GM23338 (cell line): ENCODE results near the gene SH3TC1. TPM values are rescaled to one million over a fixed set of nuclear protein-coding genes. Genes with fewer than 3 reads are reported as not detected.

Experiments used
- ATAC-seq: fragments of 200-7000 bp; cut with Tn5 transposase; 3 replicates; pipeline ENCODE4 v1.9.1; 2020
- DNase-seq: peaks from one replicate; pipeline ENCODE4 v3.0.0-alpha.2; 2015; ENCODE audit warnings: low spot score
- H2AFZ ChIP-seq: fragments of 200-600 bp; sonication (generic); 2 replicates; pipeline ENCODE4 v1.8.0; 2016; ENCODE audit warnings: antibody characterized with exemption, mild to moderate bottlenecking, moderate library complexity
- H3F3A ChIP-seq: fragments of 200-600 bp; sonication (generic); replicated peaks from 2 replicates; pipeline ENCODE4 v1.8.0; 2017; ENCODE audit warnings: antibody characterized with exemption, mixed run types, low read depth
- H3K27ac ChIP-seq: fragments of 200-600 bp; sonication (generic); 2 replicates; pipeline ENCODE4 v1.6.1; 2016; ENCODE audit warnings: low read depth
- H3K27me3 ChIP-seq: fragments of 200-600 bp; sonication (generic); 2 replicates; pipeline ENCODE4 v1.8.0; 2016; ENCODE audit warnings: mild to moderate bottlenecking, mixed run types, moderate library complexity; ENCODE audit not compliant: insufficient read depth
- H3K36me3 ChIP-seq: fragments of 200-600 bp; sonication (generic); 2 replicates; pipeline ENCODE4 v1.8.0; 2016; ENCODE audit warnings: mild to moderate bottlenecking; ENCODE audit not compliant: insufficient read depth
- H3K4me1 ChIP-seq: fragments of 200-600 bp; sonication (generic); 2 replicates; pipeline ENCODE4 v1.8.0; 2016; ENCODE audit warnings: mild to moderate bottlenecking, moderate library complexity; ENCODE audit not compliant: insufficient read depth
- H3K4me2 ChIP-seq: fragments of 200-600 bp; sonication (generic); 2 replicates; pipeline ENCODE4 v1.7.1; 2017; ENCODE audit warnings: mixed run types
- H3K4me3 ChIP-seq: fragments of 200-600 bp; sonication (generic); 2 replicates; pipeline ENCODE4 v1.6.1; 2016; ENCODE audit warnings: mixed run types
- H3K79me2 ChIP-seq: fragments of 200-600 bp; sonication (generic); replicated peaks from 2 replicates; pipeline ENCODE4 v1.8.0; 2017; ENCODE audit warnings: mild to moderate bottlenecking; ENCODE audit not compliant: insufficient read depth
- H3K9me2 ChIP-seq: fragments of 200-600 bp; sonication (generic); 2 replicates; pipeline ENCODE4 v1.8.0; 2017; ENCODE audit not compliant: insufficient read depth
- H4K20me1 ChIP-seq: fragments of 200-600 bp; sonication (generic); replicated peaks from 2 replicates; pipeline ENCODE4 v1.8.0; 2017; ENCODE audit warnings: mild to moderate bottlenecking; ENCODE audit not compliant: insufficient read depth
- H3K27ac Mint-ChIP-seq: 2 replicates; pipeline ENCODE4 v1.8.0; 2020; ENCODE audit warnings: inconsistent platforms, mild to moderate bottlenecking, moderate library complexity, mixed read lengths
- H3K27me3 Mint-ChIP-seq: 3 replicates; pipeline ENCODE4 v1.8.0; 2022; ENCODE audit warnings: low read depth, mild to moderate bottlenecking, moderate library complexity, mixed read lengths, inconsistent platforms; ENCODE audit not compliant: insufficient read depth, poor library complexity
- H3K36me3 Mint-ChIP-seq: 3 replicates; pipeline ENCODE4 v1.8.0; 2021; ENCODE audit warnings: low read depth, mild to moderate bottlenecking, inconsistent platforms, moderate library complexity, mixed read lengths
- H3K4me1 Mint-ChIP-seq: 3 replicates; pipeline ENCODE4 v1.8.0; 2020; ENCODE audit warnings: mild to moderate bottlenecking, inconsistent platforms, mixed read lengths
- H3K4me3 Mint-ChIP-seq: 3 replicates; pipeline ENCODE4 v1.8.0; 2021; ENCODE audit warnings: moderate library complexity, mild to moderate bottlenecking, inconsistent platforms, mixed read lengths
- H3K9me3 Mint-ChIP-seq: 3 replicates; pipeline ENCODE4 v1.8.0; 2020; ENCODE audit warnings: moderate library complexity, mild to moderate bottlenecking, inconsistent platforms, mixed read lengths
- CREB1 ChIP-seq: fragments of 250-450 bp; sonication (Bioruptor Pico); IDR thresholded peaks from 2 replicates; pipeline ENCODE4 v1.5.0; 2020; ENCODE audit warnings: low read depth, mild to moderate bottlenecking, moderate library complexity
- EZH2 ChIP-seq: fragments of 200-600 bp; sonication (generic); IDR thresholded peaks from one replicate; pipeline ENCODE4 v1.8.0; 2017; ENCODE audit warnings: antibody characterized with exemption, mild to moderate bottlenecking, low read depth; ENCODE audit not compliant: unreplicated experiment
- EZH2phosphoT487 ChIP-seq: fragments of 200-600 bp; sonication (generic); IDR thresholded peaks from one replicate; pipeline ENCODE4 v1.8.1; 2018; ENCODE audit warnings: antibody characterized with exemption; ENCODE audit not compliant: unreplicated experiment
- JUNB ChIP-seq: IDR thresholded peaks from one replicate; pipeline ENCODE4 v1.6.1; 2016; ENCODE audit warnings: antibody characterized with exemption; ENCODE audit not compliant: unreplicated experiment
- STAT1 ChIP-seq: IDR thresholded peaks from one replicate; pipeline ENCODE4 v1.6.1; 2016; ENCODE audit warnings: antibody characterized with exemption; ENCODE audit not compliant: unreplicated experiment
- ZNF114 ChIP-seq: fragments of 250-450 bp; sonication (Bioruptor Pico); IDR thresholded peaks from 2 replicates; pipeline ENCODE4 v1.5.0; 2020; ENCODE audit warnings: mild to moderate bottlenecking, moderate library complexity
- ZNF331 ChIP-seq: fragments of 250-450 bp; sonication (Bioruptor Pico); IDR thresholded peaks from 2 replicates; pipeline ENCODE4 v1.5.0; 2020; ENCODE audit warnings: low read depth, mild to moderate bottlenecking, moderate library complexity
- polyA plus RNA-seq: library from polyadenylated mRNA; unstranded; fragments of >200 nt; fragmentation: Nextera tagmentation; extraction: Ambion mirVana; gene quantifications from 2 replicates; pipeline ENCODE4 v1.2.1, GENCODE V29; 2016
- total RNA-seq: library from RNA; depleted of rRNA; stranded (reverse); fragments of >200 nt; shearing (Covaris generic); gene quantifications from 2 replicates; pipeline ENCODE4 v1.2.3, GENCODE V29; 2014
- TF ChIP-seq, protein P1 (sequence below): IDR thresholded peaks from one replicate; pipeline ENCODE4 v1.6.1; 2018; ENCODE audit warnings: antibody characterized with exemption; ENCODE audit not compliant: unreplicated experiment
- TF ChIP-seq, protein P2 (sequence below), 2 experiments: fragments of 200-600 bp in 1 of 2; sonication (generic) in 1 of 2; conservative IDR thresholded peaks; 2 replicates each; pipeline versions ENCODE4 v1.5.1 to v1.6.1; 2016 to 2017; ENCODE audit warnings: antibody characterized with exemption in 2 of 2, low read depth in 2 of 2, mild to moderate bottlenecking in 2 of 2, moderate library complexity in 1 of 2
- TF ChIP-seq, protein P3 (sequence below): IDR thresholded peaks from 2 replicates; pipeline ENCODE4 v1.6.1; 2016; ENCODE audit warnings: antibody characterized with exemption

The SH3TC1 gene
- total and polyA plus RNA-seq, 2 experiments from 2014 or later: 0.07 TPM; not detected in 1

DNA sequence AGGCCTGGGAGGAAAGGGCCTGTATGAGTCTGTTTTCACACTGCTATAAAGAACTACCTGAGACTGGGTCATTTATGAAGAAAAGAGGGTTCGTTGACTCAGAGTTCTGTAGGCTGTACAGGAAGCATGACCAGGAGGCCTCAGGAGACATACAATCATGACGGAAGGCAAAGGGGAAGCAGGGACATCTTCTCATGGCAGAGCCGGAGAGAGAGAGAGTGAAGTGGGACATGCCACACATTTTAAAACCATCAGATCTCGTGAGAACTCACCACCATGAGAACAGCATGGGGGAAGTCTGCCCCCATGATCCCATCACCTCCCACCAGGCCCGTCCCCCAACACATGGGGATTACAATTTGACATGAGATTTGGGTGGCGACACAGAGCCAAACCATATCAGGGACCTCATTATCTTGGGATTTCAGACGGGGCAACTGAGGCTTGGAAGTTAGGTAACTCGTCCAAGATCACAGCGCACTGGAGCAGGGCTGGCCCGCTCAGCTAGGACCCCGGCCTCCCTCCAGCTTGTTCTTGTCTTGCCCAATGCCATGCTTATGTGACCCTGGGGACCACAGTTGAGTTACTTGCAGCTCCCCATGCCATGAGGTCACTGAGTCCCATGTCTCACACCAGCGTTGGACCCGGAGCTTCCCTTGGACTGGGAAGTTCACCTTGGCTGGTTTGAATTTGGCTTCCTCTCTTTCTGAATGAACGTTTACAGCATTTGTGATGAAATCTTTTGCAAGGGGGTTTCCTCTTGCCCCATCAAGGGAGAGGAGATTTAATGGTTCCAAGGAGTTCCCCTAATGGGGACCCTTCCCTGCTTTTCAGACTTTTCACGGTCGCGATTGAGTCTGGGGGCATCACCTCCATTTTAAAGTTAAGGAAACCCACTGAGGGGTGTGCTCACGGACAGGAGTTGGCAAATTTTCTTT is 88.5 kb downstream of the SH3TC1 start:
- no peak overlapping the region for H3K4me3 ChIP-seq
- H3K4me3 Mint-ChIP-seq: no peak overlapping the region
- no peaks in the 10 kb centered on the region; the same call in 2 of the 3 replicates for H3K4me1 Mint-ChIP-seq
- H3K4me1 ChIP-seq: no peaks in the 10 kb centered on the region
- H3K79me2 ChIP-seq: no peaks in the 10 kb centered on the region
- no peak for TF ChIP-seq JUNB
- no peak for TF ChIP-seq ZNF114
- no peak for TF ChIP-seq EZH2phosphoT487
- TF ChIP-seq, protein P1, sequence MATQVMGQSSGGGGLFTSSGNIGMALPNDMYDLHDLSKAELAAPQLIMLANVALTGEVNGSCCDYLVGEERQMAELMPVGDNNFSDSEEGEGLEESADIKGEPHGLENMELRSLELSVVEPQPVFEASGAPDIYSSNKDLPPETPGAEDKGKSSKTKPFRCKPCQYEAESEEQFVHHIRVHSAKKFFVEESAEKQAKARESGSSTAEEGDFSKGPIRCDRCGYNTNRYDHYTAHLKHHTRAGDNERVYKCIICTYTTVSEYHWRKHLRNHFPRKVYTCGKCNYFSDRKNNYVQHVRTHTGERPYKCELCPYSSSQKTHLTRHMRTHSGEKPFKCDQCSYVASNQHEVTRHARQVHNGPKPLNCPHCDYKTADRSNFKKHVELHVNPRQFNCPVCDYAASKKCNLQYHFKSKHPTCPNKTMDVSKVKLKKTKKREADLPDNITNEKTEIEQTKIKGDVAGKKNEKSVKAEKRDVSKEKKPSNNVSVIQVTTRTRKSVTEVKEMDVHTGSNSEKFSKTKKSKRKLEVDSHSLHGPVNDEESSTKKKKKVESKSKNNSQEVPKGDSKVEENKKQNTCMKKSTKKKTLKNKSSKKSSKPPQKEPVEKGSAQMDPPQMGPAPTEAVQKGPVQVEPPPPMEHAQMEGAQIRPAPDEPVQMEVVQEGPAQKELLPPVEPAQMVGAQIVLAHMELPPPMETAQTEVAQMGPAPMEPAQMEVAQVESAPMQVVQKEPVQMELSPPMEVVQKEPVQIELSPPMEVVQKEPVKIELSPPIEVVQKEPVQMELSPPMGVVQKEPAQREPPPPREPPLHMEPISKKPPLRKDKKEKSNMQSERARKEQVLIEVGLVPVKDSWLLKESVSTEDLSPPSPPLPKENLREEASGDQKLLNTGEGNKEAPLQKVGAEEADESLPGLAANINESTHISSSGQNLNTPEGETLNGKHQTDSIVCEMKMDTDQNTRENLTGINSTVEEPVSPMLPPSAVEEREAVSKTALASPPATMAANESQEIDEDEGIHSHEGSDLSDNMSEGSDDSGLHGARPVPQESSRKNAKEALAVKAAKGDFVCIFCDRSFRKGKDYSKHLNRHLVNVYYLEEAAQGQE: no peak
- TF ChIP-seq, protein P2, sequence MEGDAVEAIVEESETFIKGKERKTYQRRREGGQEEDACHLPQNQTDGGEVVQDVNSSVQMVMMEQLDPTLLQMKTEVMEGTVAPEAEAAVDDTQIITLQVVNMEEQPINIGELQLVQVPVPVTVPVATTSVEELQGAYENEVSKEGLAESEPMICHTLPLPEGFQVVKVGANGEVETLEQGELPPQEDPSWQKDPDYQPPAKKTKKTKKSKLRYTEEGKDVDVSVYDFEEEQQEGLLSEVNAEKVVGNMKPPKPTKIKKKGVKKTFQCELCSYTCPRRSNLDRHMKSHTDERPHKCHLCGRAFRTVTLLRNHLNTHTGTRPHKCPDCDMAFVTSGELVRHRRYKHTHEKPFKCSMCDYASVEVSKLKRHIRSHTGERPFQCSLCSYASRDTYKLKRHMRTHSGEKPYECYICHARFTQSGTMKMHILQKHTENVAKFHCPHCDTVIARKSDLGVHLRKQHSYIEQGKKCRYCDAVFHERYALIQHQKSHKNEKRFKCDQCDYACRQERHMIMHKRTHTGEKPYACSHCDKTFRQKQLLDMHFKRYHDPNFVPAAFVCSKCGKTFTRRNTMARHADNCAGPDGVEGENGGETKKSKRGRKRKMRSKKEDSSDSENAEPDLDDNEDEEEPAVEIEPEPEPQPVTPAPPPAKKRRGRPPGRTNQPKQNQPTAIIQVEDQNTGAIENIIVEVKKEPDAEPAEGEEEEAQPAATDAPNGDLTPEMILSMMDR (conservative IDR thresholded peaks at IDR 0.05; ENCODE audit: low read depth in 2 of 2): no peak
- TF ChIP-seq ZNF331 (CRISPR knock-in tag): no peak
- TF ChIP-seq, protein P3, sequence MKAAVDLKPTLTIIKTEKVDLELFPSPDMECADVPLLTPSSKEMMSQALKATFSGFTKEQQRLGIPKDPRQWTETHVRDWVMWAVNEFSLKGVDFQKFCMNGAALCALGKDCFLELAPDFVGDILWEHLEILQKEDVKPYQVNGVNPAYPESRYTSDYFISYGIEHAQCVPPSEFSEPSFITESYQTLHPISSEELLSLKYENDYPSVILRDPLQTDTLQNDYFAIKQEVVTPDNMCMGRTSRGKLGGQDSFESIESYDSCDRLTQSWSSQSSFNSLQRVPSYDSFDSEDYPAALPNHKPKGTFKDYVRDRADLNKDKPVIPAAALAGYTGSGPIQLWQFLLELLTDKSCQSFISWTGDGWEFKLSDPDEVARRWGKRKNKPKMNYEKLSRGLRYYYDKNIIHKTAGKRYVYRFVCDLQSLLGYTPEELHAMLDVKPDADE: no peak
- TF ChIP-seq EZH2: no peak
- no peak for TF ChIP-seq CREB1 (CRISPR knock-in tag)
- no peak for TF ChIP-seq STAT1
- no peak overlapping the region for H3K4me2 ChIP-seq
- H3K27me3 Mint-ChIP-seq: peaks cover 9% of the 10 kb centered on the region
- H3K9me2 ChIP-seq: no peaks in the 10 kb centered on the region
- DNase-seq: no peak
- no peaks in the 10 kb centered on the region for H3F3A ChIP-seq
- no peak for ATAC-seq
- H3K9me3 Mint-ChIP-seq: no peaks in the 10 kb centered on the region
- no peaks in the 10 kb centered on the region; the same call in 2 of the 3 replicates for H3K36me3 Mint-ChIP-seq
- H3K27ac ChIP-seq: no peak overlapping the region
- no peak overlapping the region for H3K27ac Mint-ChIP-seq
- H3K36me3 ChIP-seq: no peaks in the 10 kb centered on the region
- no peaks in the 10 kb centered on the region; the same call in 1 of the 2 replicates for H4K20me1 ChIP-seq
- no peak overlapping the region for H2AFZ ChIP-seq
- H3K27me3 ChIP-seq: no peaks in the 10 kb centered on the region
